Activated gamma-delta T cell (primary cell): ENCODE measurements around the gene NLRC3.
A peak's percentile ranks its signal among the peaks of the same experiment; 100 is the strongest.

Experiments used
- DNase-seq: peaks from one replicate; lab custom pipeline; 2025; lab: John Stamatoyannopoulos, UW

The NLRC3 gene

DNA sequence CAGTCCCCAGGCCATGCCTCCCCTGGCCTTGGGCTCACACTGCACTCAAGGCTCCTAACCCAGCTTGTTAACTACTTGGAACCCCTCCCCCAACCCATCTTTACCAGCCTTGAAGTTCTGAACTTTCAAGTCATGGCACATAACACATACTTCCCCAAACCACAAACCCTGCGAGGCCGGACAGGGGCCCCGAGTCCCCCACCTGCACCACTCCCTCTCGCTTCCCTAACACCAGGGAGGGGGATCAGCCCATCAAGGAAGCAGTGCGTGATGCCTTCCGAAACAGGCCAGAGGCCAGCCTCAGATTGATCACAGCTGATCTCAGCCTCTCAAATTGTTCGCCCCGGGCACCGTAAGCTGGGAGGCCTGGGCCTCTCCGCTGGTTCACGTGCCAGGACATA lies 3.0 kb upstream of the NLRC3 start:
- DNase-seq: no peak

DNA sequence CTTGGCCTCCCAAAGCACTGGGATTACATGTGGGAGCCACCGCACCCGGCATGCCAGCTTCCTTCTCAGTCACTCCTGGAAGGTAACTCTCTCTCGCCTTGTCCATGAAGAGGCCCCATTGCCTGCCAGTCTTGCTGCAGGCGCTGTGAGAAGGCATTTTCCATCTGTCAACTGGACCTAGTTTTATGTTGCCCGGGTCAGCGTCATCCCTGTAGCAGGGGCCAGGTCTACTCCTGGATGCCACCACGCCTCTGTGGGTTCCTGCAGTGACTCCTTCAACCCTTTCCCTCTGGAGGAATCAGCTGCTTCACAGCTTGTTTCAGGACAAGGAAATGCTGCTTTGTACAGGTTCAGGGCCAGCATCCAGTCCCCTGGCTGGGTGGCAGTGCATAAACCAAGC lies 2.6 kb upstream of the NLRC3 start:
- no peak for DNase-seq

DNA sequence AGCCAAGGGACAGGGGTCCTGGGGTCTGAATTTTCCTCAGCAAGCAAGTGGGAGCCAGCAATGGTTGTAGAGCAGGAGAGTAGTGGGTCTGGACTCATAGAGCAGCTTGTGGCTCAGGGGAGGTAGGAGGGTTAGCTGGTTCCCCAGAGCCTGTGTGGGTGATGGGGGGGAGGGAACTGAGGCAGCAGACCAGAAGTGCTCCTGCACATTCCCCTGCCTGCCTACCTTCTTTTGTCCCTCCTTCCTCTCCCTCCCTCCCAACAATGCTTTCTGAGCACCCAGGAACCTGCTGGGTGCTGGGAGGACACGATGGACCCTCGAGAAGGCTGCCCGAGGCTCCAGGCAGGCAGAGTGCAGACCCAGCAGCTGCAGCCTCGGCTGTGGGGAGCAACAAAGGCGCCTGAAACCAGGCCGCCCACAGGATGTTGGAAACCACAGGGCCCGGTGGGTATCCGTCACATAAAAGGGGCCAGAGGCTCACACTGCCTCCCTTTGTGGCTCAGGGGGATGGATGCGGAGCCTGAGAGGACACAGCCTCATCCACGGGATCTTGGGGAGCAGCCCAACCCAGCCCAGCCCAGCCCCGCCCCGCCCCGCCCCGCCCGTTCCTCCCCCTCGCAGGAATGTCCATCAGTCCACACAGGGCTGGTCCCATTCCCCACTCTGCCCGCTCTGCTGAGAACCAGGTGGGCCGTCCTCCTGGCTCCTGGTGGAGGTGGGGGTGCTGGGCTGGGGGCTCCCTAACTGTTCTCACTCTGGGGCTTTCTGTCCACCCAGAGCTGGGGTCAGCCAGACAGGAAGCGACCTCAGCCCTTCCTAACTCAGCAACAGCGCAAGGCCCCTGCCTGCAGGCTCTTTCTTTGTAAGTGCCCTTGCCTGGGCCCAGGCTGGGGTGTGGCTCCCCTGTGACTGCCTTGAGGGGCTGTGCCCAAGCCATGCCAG lies 1.7 kb upstream of the NLRC3 start:
- peak; percentile 36 for DNase-seq

GRCh38 chr16:3578121-3578520 lies 918 bp upstream of the NLRC3 start:
- DNase-seq: no peak

DNA sequence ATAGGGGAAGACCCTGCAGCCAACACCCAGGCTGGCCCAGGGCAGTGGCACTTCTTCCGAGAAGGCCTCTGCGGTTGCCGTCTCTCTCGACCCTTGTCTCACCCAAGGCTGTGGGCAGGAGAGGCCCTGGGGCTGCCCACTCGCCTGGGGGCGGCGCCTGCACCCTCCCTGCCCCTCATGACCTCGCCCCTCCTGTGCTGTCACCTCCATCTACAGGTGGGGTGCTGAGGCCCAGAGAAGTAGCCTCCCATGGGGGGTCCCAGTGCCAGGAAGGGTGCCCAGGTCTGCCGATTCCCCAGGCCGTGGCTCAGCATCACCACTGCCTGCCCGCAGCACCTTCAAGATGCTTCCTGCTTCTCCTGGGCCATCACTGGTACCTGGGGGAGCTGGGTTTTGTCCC lies 992 bp downstream of the NLRC3 start:
- DNase-seq: no peak

GRCh38 chr16:3575491-3575890 lies 1.7 kb downstream of the NLRC3 start:
- DNase-seq: no peak

DNA sequence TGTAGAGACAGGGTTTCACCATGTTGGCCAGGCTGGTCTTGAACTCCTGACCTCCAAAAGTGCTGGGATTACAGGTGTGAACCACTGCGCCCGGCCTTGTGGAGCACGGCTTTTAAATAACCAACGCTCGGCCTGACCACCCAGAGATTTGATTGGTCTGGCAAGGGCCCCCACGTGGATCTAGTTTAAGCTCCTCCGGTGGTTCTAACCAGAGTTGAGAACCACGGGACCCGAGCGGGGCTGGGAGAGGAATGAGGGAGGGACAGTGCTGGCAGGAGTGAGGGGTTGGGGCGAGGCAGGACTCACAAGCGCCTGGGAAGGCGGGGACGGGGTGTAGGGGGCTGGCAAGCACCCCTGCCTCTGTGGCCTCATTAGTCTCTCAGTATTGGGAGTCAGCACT lies 3.0 kb downstream of the NLRC3 start:
- DNase-seq: no peak

DNA sequence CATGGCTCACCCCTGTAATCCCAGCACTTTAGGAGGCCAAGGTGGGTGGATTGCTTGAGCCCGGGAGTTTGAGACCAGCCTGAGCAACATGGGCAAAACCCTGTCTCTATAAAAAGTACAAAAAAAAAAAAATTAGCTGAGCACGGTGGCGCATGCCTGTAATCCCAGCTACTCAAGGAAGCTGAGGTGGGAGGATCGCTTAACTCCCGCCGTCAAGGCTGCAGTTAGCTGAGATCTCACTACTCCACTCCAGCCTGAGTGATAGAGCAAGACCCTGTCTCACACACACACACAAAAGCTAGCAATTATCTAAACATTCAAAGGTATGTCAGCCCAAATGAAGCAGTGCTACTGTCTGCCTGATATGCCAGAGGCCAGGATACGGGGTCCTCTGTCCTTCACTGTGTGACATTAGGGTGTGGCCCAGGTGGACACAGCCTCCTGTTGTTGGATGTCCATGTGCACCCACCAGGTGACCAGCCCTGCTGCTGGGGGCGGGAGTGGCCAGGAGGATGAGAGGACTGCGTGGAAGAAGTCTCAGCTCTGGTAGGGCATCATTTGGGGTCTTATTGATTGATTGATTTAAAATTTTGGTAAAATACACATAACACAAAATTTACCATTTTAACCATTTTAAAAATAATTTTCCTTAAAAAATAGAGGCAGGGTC lies 3.9 kb downstream of the NLRC3 start:
- DNase-seq: no peak

- no peak for DNase-seq
These were observed 6.7 kb downstream of the NLRC3 start for GRCh38 chr16:3570420-3571062.

DNA sequence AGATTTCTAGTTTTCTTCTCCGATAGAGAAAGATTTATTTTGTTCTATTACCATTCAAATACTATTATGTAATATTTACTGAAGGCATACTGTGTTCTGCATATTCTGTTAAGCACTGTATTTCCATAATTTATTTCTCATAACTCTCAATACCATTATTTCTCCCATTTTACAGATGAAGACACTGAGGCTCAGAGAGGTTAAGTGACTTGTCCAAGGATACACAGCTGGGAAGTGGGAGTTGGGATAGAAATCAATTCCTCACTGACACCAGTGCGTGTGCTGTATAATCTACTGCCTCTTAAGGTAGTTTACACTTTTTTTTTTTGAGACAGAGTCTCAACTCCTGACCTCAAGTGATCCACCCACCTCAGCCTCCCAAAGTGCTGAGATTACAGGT lies 7.4 kb downstream of the NLRC3 start:
- DNase-seq: no peak

DNA sequence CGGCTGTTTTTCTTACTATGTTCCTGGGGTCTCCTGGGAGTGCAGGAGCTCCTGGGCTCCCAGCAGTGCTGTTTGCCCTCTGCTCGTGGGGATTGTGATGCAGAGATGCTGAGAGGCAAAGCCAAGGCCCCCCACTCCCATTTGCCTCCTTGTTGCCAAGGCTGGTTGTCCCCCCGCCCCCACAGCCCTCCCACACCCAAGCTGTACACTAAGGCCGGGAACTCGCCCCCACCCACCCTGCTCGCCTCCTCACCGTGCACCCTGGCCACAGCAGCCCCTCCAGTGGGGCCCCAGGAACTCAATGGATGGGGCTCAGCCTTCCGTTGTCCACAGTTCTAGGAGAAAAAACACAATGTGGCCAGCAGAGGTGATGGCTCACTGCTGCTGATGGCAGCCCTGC lies 10.2 kb downstream of the NLRC3 start:
- no peak for DNase-seq

- no peak for DNase-seq
These were observed 12.4 kb downstream of the NLRC3 start for GRCh38 chr16:3564889-3565141.

DNA sequence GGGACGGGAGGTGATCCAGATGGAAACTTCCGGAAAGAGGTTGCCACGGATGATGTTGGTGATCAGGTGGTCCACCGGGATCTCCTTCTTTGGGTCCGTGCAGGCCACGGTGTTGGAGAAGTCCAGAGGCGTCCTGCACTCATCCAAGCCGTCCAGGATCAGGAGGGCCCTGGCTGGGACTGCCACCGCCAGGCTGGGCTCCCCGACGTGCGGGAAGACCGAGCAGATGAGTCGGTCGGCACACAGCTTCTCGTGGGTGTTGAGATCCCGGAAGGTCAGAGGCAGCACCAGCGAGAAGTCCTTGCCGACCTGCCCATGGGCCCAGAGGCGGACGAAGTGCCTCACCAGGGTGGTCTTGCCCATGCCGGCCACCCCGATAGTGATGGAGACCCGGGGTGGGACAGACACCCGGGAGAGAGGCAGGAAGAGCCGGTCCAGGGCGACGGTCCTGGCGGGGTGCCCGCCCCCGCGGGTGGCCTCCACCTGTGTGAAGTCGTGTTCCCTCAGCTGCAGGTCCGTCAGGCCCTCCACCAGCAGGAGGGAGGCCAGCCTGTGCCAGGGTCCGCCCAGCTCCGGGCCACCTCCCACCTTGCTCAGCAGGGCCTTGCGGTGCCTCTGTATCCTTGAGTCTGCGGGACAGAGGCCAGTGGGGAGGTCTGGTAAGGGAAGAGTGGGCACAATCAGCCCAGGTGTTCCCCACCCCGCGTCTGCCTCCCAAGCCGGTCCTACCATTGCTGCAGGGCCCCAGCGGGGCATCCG lies 12.9 kb downstream of the NLRC3 start:
- no peak for DNase-seq

DNA sequence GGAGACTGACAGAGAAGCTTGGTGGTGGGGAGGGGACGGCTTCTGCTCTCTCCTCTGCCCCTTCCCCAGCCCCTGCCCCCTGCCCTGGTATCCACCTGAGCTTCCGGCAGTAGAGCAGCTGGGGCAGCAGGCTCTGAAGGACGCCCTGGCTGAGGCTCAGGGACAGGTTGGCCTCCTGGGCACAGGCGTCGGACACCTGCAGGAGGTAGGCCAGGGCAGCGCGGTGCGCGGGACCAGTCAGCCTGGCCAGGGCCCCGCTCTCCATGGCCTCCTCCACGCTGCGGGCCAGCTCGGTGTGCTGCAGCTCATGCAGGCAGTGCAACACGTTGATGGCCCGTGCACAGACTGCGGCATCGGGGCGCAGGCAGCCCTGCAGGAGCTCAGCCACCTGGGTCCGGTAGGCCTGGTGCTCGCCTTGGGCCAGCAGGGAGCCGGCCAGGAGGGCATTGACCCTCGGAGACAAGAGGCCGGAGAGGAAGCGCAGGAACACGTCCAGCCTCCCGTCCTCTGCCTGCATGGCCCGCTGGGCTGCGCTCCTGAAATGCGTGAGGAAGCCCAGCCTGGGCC lies 14.2 kb downstream of the NLRC3 start:
- no peak for DNase-seq

- no peak for DNase-seq
These were observed 15.6 kb downstream of the NLRC3 start for GRCh38 chr16:3561626-3562025.

- DNase-seq: no peak
These were observed 22.8 kb downstream of the NLRC3 start for GRCh38 chr16:3554351-3554928.

DNA sequence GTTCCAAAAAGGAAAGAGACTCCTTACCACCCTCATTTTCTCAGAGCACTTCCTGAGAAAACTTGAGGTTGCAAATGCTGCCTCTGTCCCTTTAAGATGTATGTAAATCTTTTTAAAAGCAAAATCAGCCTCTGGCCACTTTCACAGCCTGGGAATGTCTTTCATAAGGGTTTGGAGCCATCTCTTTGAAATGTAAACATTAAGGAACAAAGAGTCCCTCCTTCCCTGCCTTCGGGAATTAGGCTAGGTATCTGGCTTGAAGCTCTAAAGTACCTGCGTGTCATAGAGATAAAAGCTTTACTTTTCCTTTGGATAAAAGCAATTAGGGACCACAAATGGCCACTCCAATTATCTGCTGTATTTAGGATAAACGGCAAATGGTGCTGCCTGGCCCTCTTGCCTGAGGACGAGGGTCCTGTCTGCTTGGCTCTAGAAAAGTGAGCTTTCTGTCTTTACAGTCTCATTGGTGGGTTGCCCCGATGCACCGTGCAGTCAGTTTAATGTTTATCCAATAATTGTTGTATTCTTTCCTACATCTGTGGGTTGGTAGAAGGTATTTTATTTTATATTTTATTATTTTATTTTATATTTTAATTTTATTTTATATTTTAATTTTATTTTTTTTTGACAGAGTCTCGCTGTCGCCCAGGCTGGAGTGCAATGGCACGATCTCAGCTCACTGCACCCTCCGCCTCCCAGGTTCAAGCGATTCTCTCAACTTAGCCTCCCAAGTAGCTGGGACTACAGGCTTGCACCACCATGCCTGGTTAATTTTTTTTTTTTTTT lies 23.9 kb downstream of the NLRC3 start:
- no peak for DNase-seq

- DNase-seq: no peak
These were observed 26.1 kb downstream of the NLRC3 start for GRCh38 chr16:3550851-3551847.

DNA sequence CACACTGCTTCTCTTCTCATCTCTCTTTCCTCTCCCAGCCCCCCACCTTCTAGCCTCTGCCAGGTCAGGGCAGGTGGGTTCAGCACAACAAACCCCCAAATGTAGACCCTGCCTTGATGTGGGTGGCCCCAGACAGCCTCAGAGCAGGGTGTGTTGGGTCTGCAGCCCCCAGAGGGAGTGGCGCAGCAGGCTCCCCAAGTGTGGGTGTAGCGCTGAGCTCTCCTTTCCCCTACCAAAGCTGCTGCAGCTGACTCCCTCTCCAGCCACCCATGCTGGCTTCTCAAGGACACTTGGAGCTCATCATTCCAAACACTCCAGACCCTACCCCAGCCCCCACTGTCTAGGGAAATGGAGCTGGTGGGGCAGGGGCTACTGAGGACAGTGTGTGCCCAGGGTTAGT lies 27.3 kb downstream of the NLRC3 start:
- no peak for DNase-seq

- DNase-seq: no peak
These were observed 28.3 kb downstream of the NLRC3 start for GRCh38 chr16:3548859-3549258.
